Fibroblast of lung (primary cell): ENCODE measurements around the gene CSPG4. TPM values are rescaled to one million over a fixed set of nuclear protein-coding genes. Genes with fewer than 3 reads are reported as not detected.
"Not testable (repeated sequence)": the region's sequence is repeated elsewhere in the genome, so short reads cannot be mapped to it uniquely, and the experiment has no call there.

Source experiments
- DNase-seq, 2 donors: peaks; one replicate each; pipeline versions ENCODE4 v3.0.0 to v3.0.0-alpha.2; 2010; ENCODE audit warnings: low read depth in 2 of 2
- H2AFZ ChIP-seq: 2 replicates; pipeline ENCODE4 v1.5.1; 2012; ENCODE audit warnings: low read length, control low read depth, inconsistent platforms
- H3K27ac ChIP-seq: 2 replicates; pipeline ENCODE4 v1.5.1; 2011; ENCODE audit warnings: low read length, control low read depth; ENCODE audit not compliant: insufficient read depth
- H3K27me3 ChIP-seq: 2 replicates; pipeline ENCODE4 v1.5.1; 2011; ENCODE audit warnings: mild to moderate bottlenecking, low read length; ENCODE audit not compliant: control insufficient read depth, insufficient read depth
- H3K36me3 ChIP-seq: 2 replicates; pipeline ENCODE4 v1.5.1; 2011; ENCODE audit warnings: low read length; ENCODE audit not compliant: control insufficient read depth, insufficient read depth
- H3K4me1 ChIP-seq: 2 replicates; pipeline ENCODE4 v1.5.1; 2011; ENCODE audit warnings: low read length; ENCODE audit not compliant: control insufficient read depth, insufficient read depth; ENCODE audit errors: extremely low read depth
- H3K4me2 ChIP-seq: 2 replicates; pipeline ENCODE4 v1.5.1; 2011; ENCODE audit warnings: low read length, control low read depth; ENCODE audit not compliant: insufficient read depth; ENCODE audit errors: extremely low read depth
- H3K4me3 ChIP-seq, 4 experiments: fragments of 200-600 bp in 1 of 4; sonication (generic) in 1 of 4; replicated peaks in 1 of 4; 2 replicates each; pipeline ENCODE4 v1.5.1; 2011 to 2016; ENCODE audit warnings: low read length in 4 of 4, low read depth in 3 of 4, mild to moderate bottlenecking in 3 of 4, control low read depth in 2 of 4, inconsistent platforms in 1 of 4, mixed read lengths in 1 of 4; ENCODE audit not compliant: insufficient read depth in 1 of 4; ENCODE audit errors: control extremely low read depth in 1 of 4
- H3K79me2 ChIP-seq: 2 replicates; pipeline ENCODE4 v1.5.1; 2012; ENCODE audit warnings: mild to moderate bottlenecking, low read length, inconsistent platforms; ENCODE audit not compliant: control insufficient read depth, insufficient read depth
- H3K9ac ChIP-seq: 2 replicates; pipeline ENCODE4 v1.5.1; 2011; ENCODE audit warnings: mild to moderate bottlenecking, low read length, control low read depth; ENCODE audit not compliant: insufficient read depth
- H3K9me3 ChIP-seq: 2 replicates; pipeline ENCODE4 v1.5.1; 2012; ENCODE audit warnings: low read depth, low read length; ENCODE audit not compliant: control insufficient read depth, insufficient read depth
- H4K20me1 ChIP-seq: 2 replicates; pipeline ENCODE4 v1.5.1; 2011; ENCODE audit warnings: low read length; ENCODE audit not compliant: control insufficient read depth, insufficient read depth; ENCODE audit errors: extremely low read depth
- EZH2 ChIP-seq: IDR thresholded peaks from 2 replicates; pipeline ENCODE4 v1.5.1; 2012; ENCODE audit warnings: low read length, control low read depth, mild to moderate bottlenecking; ENCODE audit errors: missing control alignments
- polyA plus RNA-seq, 2 donors: library from polyadenylated mRNA; depleted of rRNA in 1 of 2; stranded (reverse) in 1 of 2; unstranded in 1 of 2; fragments of >200 nt; gene quantifications; 2 replicates each; pipeline ENCODE4 v1.2.1, GENCODE V29; 2011 to 2012; ENCODE audit warnings: missing spikeins in 1 of 2
- total RNA-seq: library from RNA; depleted of rRNA; stranded (reverse); fragments of >200 nt; gene quantifications from 2 replicates; pipeline ENCODE4 v1.2.1, GENCODE V29; 2014
- TF ChIP-seq, protein P1 (sequence below), 2 donors: IDR thresholded peaks in 1 of 2; conservative IDR thresholded peaks in 1 of 2; 1 replicate in 1 of 2; 2 replicates in 1 of 2; pipeline ENCODE4 v1.5.1; 2011 to 2012; ENCODE audit warnings: low read length in 2 of 2, control low read depth in 1 of 2, inconsistent platforms in 1 of 2, low read depth in 1 of 2, mild to moderate bottlenecking in 1 of 2

The CSPG4 gene
- total and polyA plus RNA-seq, 2 donors (not counting 1 experiment from before 2014, with no cell fraction given), result 23.1 to 109 TPM

GRCh38 chr15:75704618-75705017 is 8.0 kb downstream of the CSPG4 start:
- Histone ChIP-seq H3K4me1 (peaks cover 46% of the 10 kb centered on the region), H3K9ac (peak overlapping the region; percentile 16)

GRCh38 chr15:75704263-75704615 is 8.4 kb downstream of the CSPG4 start:
- H3K36me3 ChIP-seq, result peaks cover 2% of the 10 kb centered on the region
- H2AFZ ChIP-seq, result no peak overlapping the region
- no peak for TF ChIP-seq EZH2
- TF ChIP-seq, protein P1, sequence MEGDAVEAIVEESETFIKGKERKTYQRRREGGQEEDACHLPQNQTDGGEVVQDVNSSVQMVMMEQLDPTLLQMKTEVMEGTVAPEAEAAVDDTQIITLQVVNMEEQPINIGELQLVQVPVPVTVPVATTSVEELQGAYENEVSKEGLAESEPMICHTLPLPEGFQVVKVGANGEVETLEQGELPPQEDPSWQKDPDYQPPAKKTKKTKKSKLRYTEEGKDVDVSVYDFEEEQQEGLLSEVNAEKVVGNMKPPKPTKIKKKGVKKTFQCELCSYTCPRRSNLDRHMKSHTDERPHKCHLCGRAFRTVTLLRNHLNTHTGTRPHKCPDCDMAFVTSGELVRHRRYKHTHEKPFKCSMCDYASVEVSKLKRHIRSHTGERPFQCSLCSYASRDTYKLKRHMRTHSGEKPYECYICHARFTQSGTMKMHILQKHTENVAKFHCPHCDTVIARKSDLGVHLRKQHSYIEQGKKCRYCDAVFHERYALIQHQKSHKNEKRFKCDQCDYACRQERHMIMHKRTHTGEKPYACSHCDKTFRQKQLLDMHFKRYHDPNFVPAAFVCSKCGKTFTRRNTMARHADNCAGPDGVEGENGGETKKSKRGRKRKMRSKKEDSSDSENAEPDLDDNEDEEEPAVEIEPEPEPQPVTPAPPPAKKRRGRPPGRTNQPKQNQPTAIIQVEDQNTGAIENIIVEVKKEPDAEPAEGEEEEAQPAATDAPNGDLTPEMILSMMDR (conservative IDR thresholded peaks at IDR 0.05 in 1 of 2, IDR thresholded peaks at IDR 0.05 in 1 of 2; ENCODE audit: low read depth in 1 of 2, low read length in 2 of 2), result no peak
- H3K4me3 ChIP-seq, result no peak overlapping the region
- H3K4me2 ChIP-seq, result no peak overlapping the region
- peaks cover 44% of the 10 kb centered on the region for H3K4me1 ChIP-seq
- DNase-seq, result no peak
- no peak overlapping the region for H3K9ac ChIP-seq
- no peaks in the 10 kb centered on the region for H3K9me3 ChIP-seq
- H3K27ac ChIP-seq, result peak overlapping the region; percentile 61
- H4K20me1 ChIP-seq, result no peaks in the 10 kb centered on the region
- no peaks in the 10 kb centered on the region for H3K27me3 ChIP-seq
- H3K79me2 ChIP-seq, result peaks cover 34% of the 10 kb centered on the region

More at GRCh38 chr15:75704618-75705017, 8.0 kb downstream of the CSPG4 start:
- H3K27me3 ChIP-seq, result no peaks in the 10 kb centered on the region
- no peaks in the 10 kb centered on the region for H4K20me1 ChIP-seq
- peaks cover 2% of the 10 kb centered on the region for H3K36me3 ChIP-seq
- no peak for TF ChIP-seq EZH2
- TF ChIP-seq, protein P1 (conservative IDR thresholded peaks at IDR 0.05 in 1 of 2, IDR thresholded peaks at IDR 0.05 in 1 of 2; ENCODE audit: low read depth in 1 of 2, low read length in 2 of 2), result no peak
- H3K27ac ChIP-seq, result peak overlapping the region; percentile 61
- no peaks in the 10 kb centered on the region for H3K9me3 ChIP-seq
- peaks cover 37% of the 10 kb centered on the region for H3K79me2 ChIP-seq
- H3K4me3 ChIP-seq, result no peak overlapping the region
- no peak overlapping the region for H2AFZ ChIP-seq
- no peak overlapping the region for H3K4me2 ChIP-seq
- DNase-seq, result no peak

- Histone ChIP-seq H3K79me2 (peaks cover 30% of the 10 kb centered on the region), H3K4me1 (peaks cover 41% of the 10 kb centered on the region), H3K27ac (peak overlapping the region; percentile 61)
- not testable (repeated sequence) for H3K9ac ChIP-seq, H3K27me3 ChIP-seq, DNase-seq, H3K4me2 ChIP-seq, H3K4me3 ChIP-seq, H4K20me1 ChIP-seq, H2AFZ ChIP-seq, H3K36me3 ChIP-seq, H3K9me3 ChIP-seq
Measured at GRCh38 chr15:75703440-75704262, 9.0 kb downstream of the CSPG4 start.
